ENCODE data around the gene CPE. TPM values are rescaled to one million over a fixed set of nuclear protein-coding genes. Genes with fewer than 3 reads are reported as not detected.
"Not testable (repeated sequence)": the region's sequence is repeated elsewhere in the genome, so short reads cannot be mapped to it uniquely, and the experiment has no call there.

Gene CPE
- total RNA-seq, 6 donors from 2014 or later = 4.2 to 53.7 (median 23.3) TPM

DNA sequence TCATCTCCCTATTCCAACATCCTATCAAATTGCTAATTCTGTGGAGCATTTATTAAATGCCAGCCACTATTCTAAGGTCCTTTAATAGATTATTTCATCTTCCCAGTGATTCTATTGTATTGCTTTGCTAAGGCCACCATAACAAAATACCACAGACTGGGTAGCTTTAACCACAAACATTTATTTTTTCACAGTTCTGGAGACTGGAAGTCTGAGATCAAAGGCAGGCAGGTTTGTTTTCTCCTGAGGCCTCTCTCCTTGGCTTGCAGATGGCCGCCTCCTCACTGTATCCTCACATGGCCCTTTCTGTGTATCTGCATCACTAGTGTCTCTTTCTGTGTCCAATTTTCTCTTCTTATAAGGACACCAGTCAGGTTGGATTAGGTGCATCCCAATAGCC lies 64.5 kb downstream of the CPE start:
- H3K27ac ChIP-seq = no peak overlapping the region
- H3K36me3 ChIP-seq = no peaks in the 10 kb centered on the region
- no peaks in the 10 kb centered on the region for H3K9me3 ChIP-seq
- DNase-seq = no peak
- 94 to 100% methylated on average over 1 of the region's 1 CpG for WGBS, 2 donors
- TF ChIP-seq, protein P1, sequence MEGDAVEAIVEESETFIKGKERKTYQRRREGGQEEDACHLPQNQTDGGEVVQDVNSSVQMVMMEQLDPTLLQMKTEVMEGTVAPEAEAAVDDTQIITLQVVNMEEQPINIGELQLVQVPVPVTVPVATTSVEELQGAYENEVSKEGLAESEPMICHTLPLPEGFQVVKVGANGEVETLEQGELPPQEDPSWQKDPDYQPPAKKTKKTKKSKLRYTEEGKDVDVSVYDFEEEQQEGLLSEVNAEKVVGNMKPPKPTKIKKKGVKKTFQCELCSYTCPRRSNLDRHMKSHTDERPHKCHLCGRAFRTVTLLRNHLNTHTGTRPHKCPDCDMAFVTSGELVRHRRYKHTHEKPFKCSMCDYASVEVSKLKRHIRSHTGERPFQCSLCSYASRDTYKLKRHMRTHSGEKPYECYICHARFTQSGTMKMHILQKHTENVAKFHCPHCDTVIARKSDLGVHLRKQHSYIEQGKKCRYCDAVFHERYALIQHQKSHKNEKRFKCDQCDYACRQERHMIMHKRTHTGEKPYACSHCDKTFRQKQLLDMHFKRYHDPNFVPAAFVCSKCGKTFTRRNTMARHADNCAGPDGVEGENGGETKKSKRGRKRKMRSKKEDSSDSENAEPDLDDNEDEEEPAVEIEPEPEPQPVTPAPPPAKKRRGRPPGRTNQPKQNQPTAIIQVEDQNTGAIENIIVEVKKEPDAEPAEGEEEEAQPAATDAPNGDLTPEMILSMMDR (IDR thresholded peaks at IDR 0.05) = no peak
- no peak for TF ChIP-seq POLR2AphosphoS5 (IDR thresholded peaks at IDR 0.05)
- no peak for TF ChIP-seq POLR2A (IDR thresholded peaks at IDR 0.05)
- no peak for TF ChIP-seq EP300 (IDR thresholded peaks at IDR 0.05)
- H3K4me1 ChIP-seq = no peaks in the 10 kb centered on the region
- H3K27me3 ChIP-seq = no peaks in the 10 kb centered on the region
- no peak for ATAC-seq (ENCODE audit: low FRiP score in 2 of 2)
- H3K4me3 ChIP-seq = no peak overlapping the region

DNA sequence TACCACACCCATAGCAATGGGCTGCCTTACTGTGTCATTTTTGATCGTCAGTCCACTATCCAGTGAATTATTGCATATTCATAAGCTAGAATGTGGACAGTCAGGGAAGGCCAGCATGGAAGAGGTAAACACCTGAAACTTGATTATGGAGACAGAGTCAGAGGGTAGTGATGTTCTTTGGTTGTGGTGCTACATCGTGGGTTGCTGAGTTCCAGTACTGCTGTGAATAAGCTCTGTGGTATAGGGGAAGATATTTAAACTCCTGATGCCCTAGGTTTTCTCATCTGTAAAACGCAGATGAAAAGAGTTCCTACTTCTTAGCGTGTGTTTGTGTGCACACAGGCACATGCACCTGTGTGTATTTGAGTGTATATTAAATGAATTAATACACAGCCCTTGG lies 69.9 kb downstream of the CPE start:
- H3K27ac ChIP-seq = no peak overlapping the region
- TF ChIP-seq, protein P1 (IDR thresholded peaks at IDR 0.05) = no peak
- no peak for TF ChIP-seq POLR2AphosphoS5 (IDR thresholded peaks at IDR 0.05)
- TF ChIP-seq POLR2A (IDR thresholded peaks at IDR 0.05) = no peak
- TF ChIP-seq EP300 (IDR thresholded peaks at IDR 0.05) = no peak
- no peaks in the 10 kb centered on the region for H3K9me3 ChIP-seq
- no peaks in the 10 kb centered on the region for H3K27me3 ChIP-seq
- ATAC-seq (ENCODE audit: low FRiP score in 2 of 2) (no peak), DNase-seq (no peak)
- H3K36me3 ChIP-seq = no peaks in the 10 kb centered on the region
- no peak overlapping the region for H3K4me3 ChIP-seq
- 88 to 96% methylated on average over 4 of the region's 4 CpGs for WGBS, 2 donors
- H3K4me1 ChIP-seq = no peaks in the 10 kb centered on the region

DNA sequence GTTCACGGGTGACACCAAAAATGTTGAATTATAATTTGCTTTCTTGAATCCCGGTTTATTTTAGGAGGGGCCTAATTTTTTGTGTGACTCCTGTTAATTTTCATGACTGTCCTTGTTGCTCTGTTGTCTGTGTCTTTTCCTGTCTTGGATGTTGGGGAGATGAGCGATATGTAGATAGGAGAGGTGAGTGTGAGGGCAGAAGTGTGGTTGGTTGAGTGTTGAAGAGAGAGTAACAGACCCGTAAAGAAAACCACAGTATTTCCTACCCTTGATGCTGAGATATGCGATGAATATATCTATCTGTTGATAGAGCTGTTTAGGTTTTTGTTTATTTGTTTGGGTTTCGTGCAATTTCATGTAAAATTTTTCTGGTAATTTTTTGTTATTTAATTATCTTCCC lies 70.5 kb downstream of the CPE start:
- Histone ChIP-seq H3K27me3 (no peaks in the 10 kb centered on the region), H3K4me1 (no peaks in the 10 kb centered on the region), H3K27ac (no peak overlapping the region), H3K4me3 (no peak overlapping the region), H3K9me3 (no peaks in the 10 kb centered on the region), H3K36me3 (no peaks in the 10 kb centered on the region)
- 61 to 65% methylated on average over 6 of the region's 6 CpGs for WGBS, 2 donors
- TF ChIP-seq, protein P1 (IDR thresholded peaks at IDR 0.05) = no peak
- no peak for TF ChIP-seq POLR2A (IDR thresholded peaks at IDR 0.05)
- no peak for TF ChIP-seq EP300 (IDR thresholded peaks at IDR 0.05)
- TF ChIP-seq POLR2AphosphoS5 (IDR thresholded peaks at IDR 0.05) = no peak
- DNase-seq = no peak
- no peak for ATAC-seq (ENCODE audit: low FRiP score in 2 of 2)

DNA sequence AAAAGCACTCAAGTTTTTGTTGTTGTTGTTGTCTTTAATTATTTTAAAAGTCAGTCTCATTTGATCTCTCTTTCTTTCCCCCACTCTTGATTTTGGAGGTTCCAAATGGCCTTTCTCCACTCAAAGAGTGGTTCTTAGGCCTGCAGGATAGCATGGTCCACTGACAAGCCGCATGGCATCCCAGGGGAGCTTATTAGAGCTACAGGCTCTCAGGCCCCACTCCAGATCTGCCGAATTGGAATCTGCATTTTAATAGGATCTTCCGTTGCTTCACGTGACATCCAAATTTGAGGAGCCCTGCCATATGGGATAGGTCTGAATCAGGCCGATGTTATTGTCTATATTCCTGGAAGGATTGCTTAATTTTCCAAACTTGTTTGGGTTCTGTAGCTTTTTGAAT lies 72.1 kb downstream of the CPE start:
- ATAC-seq (ENCODE audit: low FRiP score in 2 of 2) (no peak), DNase-seq (no peak)
- Histone ChIP-seq H3K27me3 (no peaks in the 10 kb centered on the region), H3K27ac (no peak overlapping the region), H3K4me1 (no peaks in the 10 kb centered on the region), H3K4me3 (no peak overlapping the region), H3K36me3 (no peaks in the 10 kb centered on the region), H3K9me3 (no peaks in the 10 kb centered on the region)
- 90 to 95% methylated on average over 5 of the region's 5 CpGs for WGBS, 2 donors
- no peak for TF ChIP-seq EP300 (IDR thresholded peaks at IDR 0.05)
- TF ChIP-seq POLR2A (IDR thresholded peaks at IDR 0.05) = no peak
- TF ChIP-seq, protein P1 (IDR thresholded peaks at IDR 0.05) = no peak
- no peak for TF ChIP-seq POLR2AphosphoS5 (IDR thresholded peaks at IDR 0.05)

DNA sequence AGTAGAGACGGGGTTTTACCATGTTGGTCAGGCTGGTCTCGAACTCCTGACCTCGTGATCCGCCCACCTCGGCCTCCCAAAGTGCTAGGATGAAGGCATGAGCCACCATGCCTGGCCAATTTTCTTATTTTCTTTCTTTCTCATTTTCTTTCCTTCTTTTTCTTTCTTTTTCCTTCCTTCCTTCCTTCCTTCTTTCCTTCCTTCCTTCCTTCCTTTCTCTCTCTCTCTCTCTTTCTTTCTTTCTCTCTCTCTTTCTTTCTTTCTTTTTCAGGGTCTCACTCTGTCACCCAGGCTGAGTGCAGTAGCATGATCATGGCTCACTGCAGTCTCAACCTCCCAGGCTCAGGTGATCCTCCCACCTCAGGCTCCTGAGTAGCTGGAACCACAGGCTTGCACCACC lies 74.3 kb downstream of the CPE start:
- H3K27ac ChIP-seq = not testable (repeated sequence)

More for the DNA sequence above, 74.3 kb downstream of the CPE start:
- not testable (repeated sequence) for DNase-seq; H3K36me3 ChIP-seq; ATAC-seq (ENCODE audit: low FRiP score in 2 of 2); H3K27me3 ChIP-seq; H3K4me1 ChIP-seq; H3K4me3 ChIP-seq; H3K9me3 ChIP-seq
- WGBS, 2 donors = 94 to 95% methylated on average over 5 of the region's 5 CpGs
